Bronchial epithelial cell (primary cell): ENCODE measurements around the gene PPARG. TPM values are rescaled to one million over a fixed set of nuclear protein-coding genes. Genes with fewer than 3 reads are reported as not detected.

ENCODE experiments used
- DNase-seq: peaks from one replicate; pipeline ENCODE4 v3.0.0-alpha.2; 2010; ENCODE audit warnings: low read depth
- FAIRE-seq: peaks from 2 replicates; lab custom pipeline; 2011; peaks lifted over from hg19 to GRCh38; lab: Jason Lieb, UNC
- H3K27me3 ChIP-seq: 2 replicates; pipeline ENCODE4 v1.5.1; 2011; ENCODE audit warnings: low read length; ENCODE audit not compliant: control insufficient read depth, insufficient read depth
- H3K36me3 ChIP-seq: 2 replicates; pipeline ENCODE4 v1.5.1; 2011; ENCODE audit warnings: low read length; ENCODE audit not compliant: control insufficient read depth, insufficient read depth
- H3K4me3 ChIP-seq: 2 replicates; pipeline ENCODE4 v1.5.1; 2011; ENCODE audit warnings: mild to moderate bottlenecking, low read depth, low read length, control low read depth
- CTCF ChIP-seq: IDR thresholded peaks from 2 replicates; pipeline ENCODE4 v1.5.1; 2011; ENCODE audit warnings: mild to moderate bottlenecking, moderate library complexity, low read length, control low read depth, inconsistent platforms; ENCODE audit not compliant: insufficient read depth, severe bottlenecking
- total RNA-seq: library from RNA; depleted of rRNA; stranded (reverse); fragments of >200 nt; gene quantifications from 2 replicates; pipeline ENCODE4 v1.2.1, GENCODE V29; 2014

PPARG gene
- total RNA-seq, 1 donor from 2014 or later, result 14.5 TPM

DNA sequence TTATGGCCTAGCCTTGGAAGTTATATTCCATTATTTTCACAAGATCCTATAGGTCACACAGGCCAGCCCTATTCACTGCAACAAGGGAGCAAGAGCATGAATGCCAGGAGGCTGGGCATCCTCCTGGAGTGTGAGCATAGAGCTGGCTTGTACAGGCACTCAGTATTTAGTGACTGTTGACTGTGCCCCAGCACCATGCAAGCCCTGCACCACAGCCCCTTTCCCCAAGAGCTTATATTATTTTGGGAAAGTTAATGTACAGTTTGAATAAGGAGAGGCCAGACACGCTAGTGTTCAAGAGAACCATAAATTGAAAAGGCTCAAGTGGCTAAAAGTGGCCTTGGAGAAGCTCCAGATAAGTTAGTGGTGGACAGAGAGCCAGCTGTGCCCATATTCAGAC, 163.1 kb downstream of the PPARG start:
- TF ChIP-seq CTCF, result no peak
- FAIRE-seq, result no peak
- no peak for DNase-seq
- Histone ChIP-seq H3K36me3 (no peaks in the 10 kb centered on the region), H3K4me3 (no peak overlapping the region), H3K27me3 (no peaks in the 10 kb centered on the region)

DNA sequence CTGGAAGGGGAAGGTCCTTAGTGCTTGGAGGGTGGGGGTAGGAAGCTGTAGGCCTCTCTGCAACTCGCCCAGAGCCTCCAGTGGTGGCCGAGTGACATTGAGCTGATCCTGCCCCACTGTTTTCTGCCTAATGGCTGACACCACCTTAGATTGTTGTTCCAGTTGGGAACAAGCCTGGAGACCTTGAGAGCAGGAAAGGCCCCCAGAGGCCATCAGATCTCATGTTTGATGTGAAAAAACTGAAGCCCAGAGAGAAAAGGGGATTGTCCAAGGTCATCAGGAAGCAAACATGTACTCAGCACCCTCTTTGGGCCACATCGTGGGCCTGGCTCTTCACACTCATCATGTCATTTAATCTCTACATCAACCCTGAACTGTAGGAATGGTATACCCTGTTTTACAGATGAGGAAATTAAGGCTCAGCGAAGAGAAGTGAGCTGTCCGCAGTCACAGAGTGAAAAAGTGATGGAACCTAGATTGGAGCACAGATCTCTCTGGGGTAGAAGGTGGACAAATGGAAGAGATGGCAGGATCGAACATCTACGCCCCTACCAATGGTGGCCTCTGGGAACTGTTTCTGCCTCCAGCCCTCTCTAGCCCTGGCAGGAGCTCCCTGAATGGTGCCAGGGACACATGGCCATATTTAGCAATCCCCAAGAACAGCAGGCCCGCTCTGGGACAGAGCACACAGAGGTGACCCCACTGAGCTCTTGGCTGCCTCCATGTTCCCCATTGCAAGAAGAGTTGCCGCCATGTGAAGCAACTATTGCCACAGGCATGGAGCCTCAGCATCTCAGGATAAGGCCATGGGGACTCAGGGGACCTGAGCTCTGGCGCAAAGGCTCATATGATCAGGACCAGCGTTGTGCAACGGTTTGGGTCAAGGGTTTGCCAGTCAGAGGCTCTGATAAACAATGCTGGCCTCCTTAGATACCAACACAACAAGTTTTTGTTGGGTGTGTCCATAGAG, 163.8 kb downstream of the PPARG start:
- DNase-seq (no peak), FAIRE-seq (peak; percentile 28)
- H3K36me3 ChIP-seq, result no peaks in the 10 kb centered on the region
- no peak overlapping the region for H3K4me3 ChIP-seq
- H3K27me3 ChIP-seq, result no peaks in the 10 kb centered on the region
- TF ChIP-seq CTCF, result no peak

- DNase-seq (peak; percentile 71), FAIRE-seq (no peak)
- Histone ChIP-seq H3K36me3 (no peaks in the 10 kb centered on the region), H3K27me3 (no peaks in the 10 kb centered on the region), H3K4me3 (no peak overlapping the region)
- no peak for TF ChIP-seq CTCF
Observed at GRCh38 chr3:12454076-12454815, 165.4 kb downstream of the PPARG start.

GRCh38 chr3:12454816-12455121, 165.9 kb downstream of the PPARG start:
- H3K4me3 ChIP-seq, result no peak overlapping the region
- H3K36me3 ChIP-seq, result no peaks in the 10 kb centered on the region
- DNase-seq, result no peak
- TF ChIP-seq CTCF, result no peak
- no peak for FAIRE-seq
- no peaks in the 10 kb centered on the region for H3K27me3 ChIP-seq

GRCh38 chr3:12455740-12456139, 166.9 kb downstream of the PPARG start:
- DNase-seq, result no peak
- TF ChIP-seq CTCF, result no peak
- Histone ChIP-seq H3K27me3 (no peaks in the 10 kb centered on the region), H3K4me3 (no peak overlapping the region), H3K36me3 (no peaks in the 10 kb centered on the region)
- no peak for FAIRE-seq
